GM23338 (cell line): ENCODE results near the gene CRYAA. TPM values are rescaled to one million over a fixed set of nuclear protein-coding genes. Genes with fewer than 3 reads are reported as not detected.

Source experiments
- ATAC-seq: fragments of 200-7000 bp; cut with Tn5 transposase; 3 replicates; pipeline ENCODE4 v1.9.1; 2020
- DNase-seq: peaks from one replicate; pipeline ENCODE4 v3.0.0-alpha.2; 2015; ENCODE audit warnings: low spot score
- H2AFZ ChIP-seq: fragments of 200-600 bp; sonication (generic); 2 replicates; pipeline ENCODE4 v1.8.0; 2016; ENCODE audit warnings: antibody characterized with exemption, mild to moderate bottlenecking, moderate library complexity
- H3F3A ChIP-seq: fragments of 200-600 bp; sonication (generic); replicated peaks from 2 replicates; pipeline ENCODE4 v1.8.0; 2017; ENCODE audit warnings: antibody characterized with exemption, mixed run types, low read depth
- H3K27ac ChIP-seq: fragments of 200-600 bp; sonication (generic); 2 replicates; pipeline ENCODE4 v1.6.1; 2016; ENCODE audit warnings: low read depth
- H3K27me3 ChIP-seq: fragments of 200-600 bp; sonication (generic); 2 replicates; pipeline ENCODE4 v1.8.0; 2016; ENCODE audit warnings: mild to moderate bottlenecking, mixed run types, moderate library complexity; ENCODE audit not compliant: insufficient read depth
- H3K36me3 ChIP-seq: fragments of 200-600 bp; sonication (generic); 2 replicates; pipeline ENCODE4 v1.8.0; 2016; ENCODE audit warnings: mild to moderate bottlenecking; ENCODE audit not compliant: insufficient read depth
- H3K4me1 ChIP-seq: fragments of 200-600 bp; sonication (generic); 2 replicates; pipeline ENCODE4 v1.8.0; 2016; ENCODE audit warnings: mild to moderate bottlenecking, moderate library complexity; ENCODE audit not compliant: insufficient read depth
- H3K4me2 ChIP-seq: fragments of 200-600 bp; sonication (generic); 2 replicates; pipeline ENCODE4 v1.7.1; 2017; ENCODE audit warnings: mixed run types
- H3K4me3 ChIP-seq: fragments of 200-600 bp; sonication (generic); 2 replicates; pipeline ENCODE4 v1.6.1; 2016; ENCODE audit warnings: mixed run types
- H3K79me2 ChIP-seq: fragments of 200-600 bp; sonication (generic); replicated peaks from 2 replicates; pipeline ENCODE4 v1.8.0; 2017; ENCODE audit warnings: mild to moderate bottlenecking; ENCODE audit not compliant: insufficient read depth
- H3K9me2 ChIP-seq: fragments of 200-600 bp; sonication (generic); 2 replicates; pipeline ENCODE4 v1.8.0; 2017; ENCODE audit not compliant: insufficient read depth
- H4K20me1 ChIP-seq: fragments of 200-600 bp; sonication (generic); replicated peaks from 2 replicates; pipeline ENCODE4 v1.8.0; 2017; ENCODE audit warnings: mild to moderate bottlenecking; ENCODE audit not compliant: insufficient read depth
- H3K27ac Mint-ChIP-seq: 2 replicates; pipeline ENCODE4 v1.8.0; 2020; ENCODE audit warnings: inconsistent platforms, mild to moderate bottlenecking, moderate library complexity, mixed read lengths
- H3K27me3 Mint-ChIP-seq: 3 replicates; pipeline ENCODE4 v1.8.0; 2022; ENCODE audit warnings: low read depth, mild to moderate bottlenecking, moderate library complexity, mixed read lengths, inconsistent platforms; ENCODE audit not compliant: insufficient read depth, poor library complexity
- H3K36me3 Mint-ChIP-seq: 3 replicates; pipeline ENCODE4 v1.8.0; 2021; ENCODE audit warnings: low read depth, mild to moderate bottlenecking, inconsistent platforms, moderate library complexity, mixed read lengths
- H3K4me1 Mint-ChIP-seq: 3 replicates; pipeline ENCODE4 v1.8.0; 2020; ENCODE audit warnings: mild to moderate bottlenecking, inconsistent platforms, mixed read lengths
- H3K4me3 Mint-ChIP-seq: 3 replicates; pipeline ENCODE4 v1.8.0; 2021; ENCODE audit warnings: moderate library complexity, mild to moderate bottlenecking, inconsistent platforms, mixed read lengths
- H3K9me3 Mint-ChIP-seq: 3 replicates; pipeline ENCODE4 v1.8.0; 2020; ENCODE audit warnings: moderate library complexity, mild to moderate bottlenecking, inconsistent platforms, mixed read lengths
- CTCF ChIP-seq, 2 experiments: fragments of 200-600 bp in 1 of 2; sonication (generic) in 1 of 2; conservative IDR thresholded peaks; 2 replicates each; pipeline versions ENCODE4 v1.5.1 to v1.6.1; 2016 to 2017; ENCODE audit warnings: antibody characterized with exemption in 2 of 2, low read depth in 2 of 2, mild to moderate bottlenecking in 2 of 2, moderate library complexity in 1 of 2
- ETS1 ChIP-seq: IDR thresholded peaks from 2 replicates; pipeline ENCODE4 v1.6.1; 2016; ENCODE audit warnings: antibody characterized with exemption
- EZH2phosphoT487 ChIP-seq: fragments of 200-600 bp; sonication (generic); IDR thresholded peaks from one replicate; pipeline ENCODE4 v1.8.1; 2018; ENCODE audit warnings: antibody characterized with exemption; ENCODE audit not compliant: unreplicated experiment
- NANOG ChIP-seq: IDR thresholded peaks from 2 replicates; pipeline ENCODE4 v1.6.1; 2016; ENCODE audit warnings: antibody characterized with exemption, borderline replicate concordance
- REST ChIP-seq: IDR thresholded peaks from one replicate; pipeline ENCODE4 v1.6.1; 2018; ENCODE audit warnings: antibody characterized with exemption; ENCODE audit not compliant: unreplicated experiment
- STAT1 ChIP-seq: IDR thresholded peaks from one replicate; pipeline ENCODE4 v1.6.1; 2016; ENCODE audit warnings: antibody characterized with exemption; ENCODE audit not compliant: unreplicated experiment
- polyA plus RNA-seq: library from polyadenylated mRNA; unstranded; fragments of >200 nt; fragmentation: Nextera tagmentation; extraction: Ambion mirVana; gene quantifications from 2 replicates; pipeline ENCODE4 v1.2.1, GENCODE V29; 2016
- total RNA-seq: library from RNA; depleted of rRNA; stranded (reverse); fragments of >200 nt; shearing (Covaris generic); gene quantifications from 2 replicates; pipeline ENCODE4 v1.2.3, GENCODE V29; 2014
- TF ChIP-seq, protein P1 (sequence below): fragments of 250-450 bp; sonication (Bioruptor Pico); IDR thresholded peaks from 2 replicates; pipeline ENCODE4 v1.5.0; 2020; ENCODE audit warnings: mild to moderate bottlenecking, moderate library complexity

Gene CRYAA
- total and polyA plus RNA-seq, 2 experiments from 2014 or later: not detected

DNA sequence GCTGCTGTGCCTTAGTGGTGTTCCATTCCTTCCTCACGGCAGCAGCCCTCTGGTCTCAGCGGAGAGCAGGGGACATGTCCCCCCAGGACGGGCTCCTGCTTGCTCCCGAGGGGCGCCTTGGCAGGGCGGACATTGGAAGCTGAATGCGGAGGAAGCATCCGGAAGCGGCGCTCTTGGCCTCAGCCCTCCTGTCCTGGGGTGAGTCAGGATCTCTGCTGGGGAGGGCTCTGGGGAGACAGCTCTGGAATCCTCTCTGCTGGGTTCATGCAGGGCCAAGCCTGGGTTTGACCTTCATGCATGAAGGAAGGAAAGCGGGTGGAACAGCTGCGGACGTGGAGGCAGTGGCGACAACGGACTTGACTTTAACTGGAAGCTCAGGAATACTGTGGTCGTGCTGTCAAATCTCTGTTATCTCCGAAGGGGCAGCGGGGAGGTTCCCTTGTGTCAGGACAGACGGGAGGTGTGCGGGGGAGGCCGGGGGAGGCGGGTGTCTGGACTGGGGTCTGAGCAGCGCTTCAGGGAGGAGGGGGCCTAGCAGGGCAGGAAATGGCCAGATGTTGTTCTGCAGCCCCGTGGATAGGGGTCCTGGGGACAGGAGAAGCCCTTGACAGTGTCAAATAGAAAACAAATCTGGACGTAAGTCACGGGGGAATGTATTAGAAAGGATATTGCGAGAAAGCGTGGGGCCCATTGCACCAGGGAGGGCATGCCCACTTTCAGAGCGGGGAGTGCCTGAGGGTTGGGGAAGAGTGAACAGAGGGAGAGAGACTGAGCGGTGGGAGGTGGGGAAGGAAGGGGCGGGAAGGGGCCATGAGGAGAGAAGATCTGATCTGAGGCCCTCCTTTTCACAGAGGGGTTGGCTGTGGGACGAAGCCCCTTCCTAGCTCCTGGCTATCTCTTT lies 26.6 kb downstream of the CRYAA start:
- no peaks in the 10 kb centered on the region; the same call in 2 of the 3 replicates for H3K36me3 Mint-ChIP-seq
- H3K4me1 Mint-ChIP-seq: peaks cover 20% of the 10 kb centered on the region
- Histone ChIP-seq H2AFZ (peak overlapping the region; percentile 47; the same call in 1 of the 2 replicates), H3K4me1 (peaks cover 6% of the 10 kb centered on the region; the same call in 1 of the 2 replicates), H3K27ac (no peak overlapping the region), H4K20me1 (no peaks in the 10 kb centered on the region), H3K4me3 (no peak overlapping the region), H3K36me3 (no peaks in the 10 kb centered on the region), H3K9me2 (no peaks in the 10 kb centered on the region), H3K79me2 (no peaks in the 10 kb centered on the region), H3K27me3 (no peaks in the 10 kb centered on the region), H3F3A (no peaks in the 10 kb centered on the region), H3K4me2 (no peak overlapping the region)
- no peak for DNase-seq
- peaks cover 8% of the 10 kb centered on the region for H3K9me3 Mint-ChIP-seq
- no peak for ATAC-seq
- no peak for TF ChIP-seq STAT1
- H3K27me3 Mint-ChIP-seq: peaks cover 21% of the 10 kb centered on the region
- H3K4me3 Mint-ChIP-seq: no peak overlapping the region
- no peak overlapping the region for H3K27ac Mint-ChIP-seq

- peaks cover 13% of the 10 kb centered on the region for H3K9me3 Mint-ChIP-seq
- Histone ChIP-seq H3K27me3 (no peaks in the 10 kb centered on the region), H3K4me2 (no peak overlapping the region), H3K36me3 (no peaks in the 10 kb centered on the region), H3K9me2 (no peaks in the 10 kb centered on the region), H2AFZ (peak overlapping the region; percentile 59), H3F3A (no peaks in the 10 kb centered on the region), H4K20me1 (no peaks in the 10 kb centered on the region), H3K79me2 (no peaks in the 10 kb centered on the region), H3K27ac (no peak overlapping the region), H3K4me1 (peaks cover 6% of the 10 kb centered on the region; the same call in 1 of the 2 replicates), H3K4me3 (no peak overlapping the region)
- no peak overlapping the region for H3K4me3 Mint-ChIP-seq
- peaks cover 20% of the 10 kb centered on the region for H3K4me1 Mint-ChIP-seq
- DNase-seq (no peak), ATAC-seq (no peak; the same call in 2 of the 3 replicates)
- peaks cover 21% of the 10 kb centered on the region for H3K27me3 Mint-ChIP-seq
- peaks cover 1% of the 10 kb centered on the region; the same call in 2 of the 3 replicates for H3K36me3 Mint-ChIP-seq
- H3K27ac Mint-ChIP-seq: no peak overlapping the region
- TF ChIP-seq ETS1: no peak
- no peak for TF ChIP-seq CTCF (conservative IDR thresholded peaks at IDR 0.05; ENCODE audit: low read depth in 2 of 2)
- no peak for TF ChIP-seq EZH2phosphoT487
- TF ChIP-seq STAT1: no peak
- TF ChIP-seq REST: no peak
- TF ChIP-seq, protein P1, sequence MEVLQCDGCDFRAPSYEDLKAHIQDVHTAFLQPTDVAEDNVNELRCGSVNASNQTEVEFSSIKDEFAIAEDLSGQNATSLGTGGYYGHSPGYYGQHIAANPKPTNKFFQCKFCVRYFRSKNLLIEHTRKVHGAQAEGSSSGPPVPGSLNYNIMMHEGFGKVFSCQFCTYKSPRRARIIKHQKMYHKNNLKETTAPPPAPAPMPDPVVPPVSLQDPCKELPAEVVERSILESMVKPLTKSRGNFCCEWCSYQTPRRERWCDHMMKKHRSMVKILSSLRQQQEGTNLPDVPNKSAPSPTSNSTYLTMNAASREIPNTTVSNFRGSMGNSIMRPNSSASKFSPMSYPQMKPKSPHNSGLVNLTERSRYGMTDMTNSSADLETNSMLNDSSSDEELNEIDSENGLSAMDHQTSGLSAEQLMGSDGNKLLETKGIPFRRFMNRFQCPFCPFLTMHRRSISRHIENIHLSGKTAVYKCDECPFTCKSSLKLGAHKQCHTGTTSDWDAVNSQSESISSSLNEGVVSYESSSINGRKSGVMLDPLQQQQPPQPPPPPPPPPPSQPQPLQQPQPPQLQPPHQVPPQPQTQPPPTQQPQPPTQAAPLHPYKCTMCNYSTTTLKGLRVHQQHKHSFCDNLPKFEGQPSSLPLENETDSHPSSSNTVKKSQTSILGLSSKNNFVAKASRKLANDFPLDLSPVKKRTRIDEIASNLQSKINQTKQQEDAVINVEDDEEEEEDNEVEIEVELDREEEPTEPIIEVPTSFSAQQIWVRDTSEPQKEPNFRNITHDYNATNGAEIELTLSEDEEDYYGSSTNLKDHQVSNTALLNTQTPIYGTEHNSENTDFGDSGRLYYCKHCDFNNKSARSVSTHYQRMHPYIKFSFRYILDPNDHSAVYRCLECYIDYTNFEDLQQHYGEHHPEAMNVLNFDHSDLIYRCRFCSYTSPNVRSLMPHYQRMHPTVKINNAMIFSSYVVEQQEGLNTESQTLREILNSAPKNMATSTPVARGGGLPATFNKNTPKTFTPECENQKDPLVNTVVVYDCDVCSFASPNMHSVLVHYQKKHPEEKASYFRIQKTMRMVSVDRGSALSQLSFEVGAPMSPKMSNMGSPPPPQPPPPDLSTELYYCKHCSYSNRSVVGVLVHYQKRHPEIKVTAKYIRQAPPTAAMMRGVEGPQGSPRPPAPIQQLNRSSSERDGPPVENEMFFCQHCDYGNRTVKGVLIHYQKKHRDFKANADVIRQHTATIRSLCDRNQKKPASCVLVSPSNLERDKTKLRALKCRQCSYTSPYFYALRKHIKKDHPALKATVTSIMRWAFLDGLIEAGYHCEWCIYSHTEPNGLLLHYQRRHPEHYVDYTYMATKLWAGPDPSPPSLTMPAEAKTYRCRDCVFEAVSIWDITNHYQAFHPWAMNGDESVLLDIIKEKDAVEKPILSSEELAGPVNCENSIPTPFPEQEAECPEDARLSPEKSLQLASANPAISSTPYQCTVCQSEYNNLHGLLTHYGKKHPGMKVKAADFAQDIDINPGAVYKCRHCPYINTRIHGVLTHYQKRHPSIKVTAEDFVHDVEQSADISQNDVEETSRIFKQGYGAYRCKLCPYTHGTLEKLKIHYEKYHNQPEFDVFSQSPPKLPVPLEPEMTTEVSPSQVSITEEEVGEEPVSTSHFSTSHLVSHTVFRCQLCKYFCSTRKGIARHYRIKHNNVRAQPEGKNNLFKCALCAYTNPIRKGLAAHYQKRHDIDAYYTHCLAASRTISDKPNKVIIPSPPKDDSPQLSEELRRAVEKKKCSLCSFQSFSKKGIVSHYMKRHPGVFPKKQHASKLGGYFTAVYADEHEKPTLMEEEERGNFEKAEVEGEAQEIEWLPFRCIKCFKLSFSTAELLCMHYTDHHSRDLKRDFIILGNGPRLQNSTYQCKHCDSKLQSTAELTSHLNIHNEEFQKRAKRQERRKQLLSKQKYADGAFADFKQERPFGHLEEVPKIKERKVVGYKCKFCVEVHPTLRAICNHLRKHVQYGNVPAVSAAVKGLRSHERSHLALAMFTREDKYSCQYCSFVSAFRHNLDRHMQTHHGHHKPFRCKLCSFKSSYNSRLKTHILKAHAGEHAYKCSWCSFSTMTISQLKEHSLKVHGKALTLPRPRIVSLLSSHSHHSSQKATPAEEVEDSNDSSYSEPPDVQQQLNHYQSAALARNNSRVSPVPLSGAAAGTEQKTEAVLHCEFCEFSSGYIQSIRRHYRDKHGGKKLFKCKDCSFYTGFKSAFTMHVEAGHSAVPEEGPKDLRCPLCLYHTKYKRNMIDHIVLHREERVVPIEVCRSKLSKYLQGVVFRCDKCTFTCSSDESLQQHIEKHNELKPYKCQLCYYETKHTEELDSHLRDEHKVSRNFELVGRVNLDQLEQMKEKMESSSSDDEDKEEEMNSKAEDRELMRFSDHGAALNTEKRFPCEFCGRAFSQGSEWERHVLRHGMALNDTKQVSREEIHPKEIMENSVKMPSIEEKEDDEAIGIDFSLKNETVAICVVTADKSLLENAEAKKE (CRISPR knock-in tag): no peak
- no peak for TF ChIP-seq NANOG
Measured at GRCh38 chr21:43196826-43197225, 28.0 kb downstream of the CRYAA start.
